Omental fat pad (tissue), 4 donors: ENCODE results near the gene CEP250. TPM values are rescaled to one million over a fixed set of nuclear protein-coding genes. Genes with fewer than 3 reads are reported as not detected.

ENCODE experiments used
- small RNA-seq: library from RNA; depleted of rRNA; stranded (forward); fragments of <200 nt; gene quantifications from one replicate; pipeline ENCODE3, GENCODE V24; 2016
- total RNA-seq, 4 donors: library from RNA; depleted of rRNA; stranded (reverse); fragments of >200 nt; gene quantifications; one replicate each; pipeline ENCODE4 v1.1.0, GENCODE V29; 2016

Gene CEP250
- total RNA-seq, 4 donors from 2014 or later = 14.6 to 25.4 (median 16.2) TPM

Small RNA genes lying within 50 kb of the gene (small RNA-seq; reads per million reads assigned to genes)
- not detected for gene MIR1289-1

Other genes with a start within 250 kb of the CEP250 start
- gene MMP24, start 228.9 kb upstream of the CEP250 start, total RNA-seq = 1 to 10 TPM in 3 of 4 donors, under 1 TPM in 1; 0.16 to 7.2 (median 5.6) TPM
- gene MMP24OS, start 177.5 kb upstream of the CEP250 start, total RNA-seq = 10 to 100 TPM; 12.8 to 35.6 (median 23.7) TPM
- 10 to 100 TPM; 63.7 to 89.4 (median 85.2) TPM for gene EIF6, start 170.8 kb upstream of the CEP250 start, total RNA-seq
- under 1 TPM in 1 of 4 donors, not detected in 3; 0.09 TPM for gene FAM83C, start 163.2 kb upstream of the CEP250 start, total RNA-seq
- gene UQCC1, start 43.6 kb upstream of the CEP250 start, total RNA-seq = 10 to 100 TPM; 28.4 to 44.0 (median 32.3) TPM
- 1 to 10 TPM in 3 of 4 donors, under 1 TPM in 1; 0.47 to 2.6 (median 1.8) TPM for gene GDF5, start 17.4 kb upstream of the CEP250 start, total RNA-seq
- gene C20orf173, start 74.1 kb downstream of the CEP250 start, total RNA-seq = not detected
- gene ERGIC3, start 86.5 kb downstream of the CEP250 start, total RNA-seq = 100 to 1,000 TPM; 143 to 184 (median 163) TPM
- 1 to 10 TPM; 2.5 to 7.4 (median 3.1) TPM for gene SPAG4, start 160.2 kb downstream of the CEP250 start, total RNA-seq
- gene CPNE1, start 209.3 kb downstream of the CEP250 start, total RNA-seq = 100 to 1,000 TPM in 1 of 4 donors, 10 to 100 TPM in 3; 50.7 to 113 (median 85.2) TPM
- gene RBM12, start 209.3 kb downstream of the CEP250 start, total RNA-seq = 10 to 100 TPM; 31.4 to 43.2 (median 33.9) TPM
- 10 to 100 TPM; 16.1 to 32.1 (median 26.6) TPM for gene NFS1, start 243.8 kb downstream of the CEP250 start, total RNA-seq
- gene ROMO1, start 243.8 kb downstream of the CEP250 start, total RNA-seq = 100 to 1,000 TPM; 160 to 364 (median 237) TPM